Activated T-helper 1 cell treated with anti-CD3 and anti-CD28 coated beads, Interleukin-12 subunit alpha, Interleukin-12 subunit beta, Interleukin-2, Interleukin-4 antibody, amounts not matched to agents 30 ng/mL and 10 ng/mL and 1 ng/mL, durations not matched to agents 14 hours and 24 hours and 36 hours (primary cell): ENCODE measurements around the gene CEP19. TPM values are rescaled to one million over a fixed set of nuclear protein-coding genes. Genes with fewer than 3 reads are reported as not detected.

ENCODE experiments used
- DNase-seq: peaks from one replicate; pipeline ENCODE4 v3.0.0; 2021; ENCODE audit warnings: low spot score
- H3K27ac Mint-ChIP-seq: one replicate; pipeline ENCODE4 v1.8.0; 2021; ENCODE audit warnings: mild to moderate bottlenecking, mixed read lengths
- H3K27me3 Mint-ChIP-seq: one replicate; pipeline ENCODE4 v1.8.0; 2022; ENCODE audit warnings: mild to moderate bottlenecking, moderate library complexity, mixed read lengths; ENCODE audit not compliant: insufficient read depth
- H3K36me3 Mint-ChIP-seq: one replicate; pipeline ENCODE4 v1.8.0; 2021; ENCODE audit warnings: low read depth, mixed read lengths
- H3K4me1 Mint-ChIP-seq: one replicate; pipeline ENCODE4 v1.8.0; 2021; ENCODE audit warnings: low read depth, mixed read lengths
- H3K4me3 Mint-ChIP-seq: one replicate; pipeline ENCODE4 v1.8.0; 2021; ENCODE audit warnings: mild to moderate bottlenecking, moderate library complexity, mixed read lengths
- H3K9me3 Mint-ChIP-seq: one replicate; pipeline ENCODE4 v1.8.0; 2021; ENCODE audit warnings: mixed read lengths
- intact Hi-C: fragments of 100-400 bp; cut with micrococcal nuclease; formaldehyde crosslinking; loops from one replicate; pipeline ENCODE4 v1.15.1; 2024
- total RNA-seq: library from RNA; stranded (reverse); gene quantifications from 2 replicates; pipeline ENCODE4 v1.2.3, GENCODE V29; 2022

Gene CEP19
- total RNA-seq, 1 donor from 2014 or later = 3.9 TPM

DNA sequence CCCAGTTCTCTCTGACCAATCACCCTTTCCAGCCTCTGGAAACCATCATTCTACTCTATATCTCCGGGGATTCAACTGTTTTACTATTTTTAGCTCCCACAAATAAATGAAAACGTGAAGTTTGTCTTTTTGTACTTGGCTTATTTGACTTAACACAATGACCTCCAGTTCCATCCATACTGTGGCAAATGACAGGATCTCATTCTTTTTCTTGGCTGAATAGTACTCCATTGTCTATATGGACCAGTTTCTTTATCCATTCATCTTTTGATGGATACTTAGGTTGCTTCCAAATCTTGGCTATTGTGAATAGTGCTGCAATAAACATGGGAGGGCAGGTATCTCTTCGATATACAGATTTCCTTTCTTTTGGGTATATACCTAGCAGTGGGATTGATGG lies 38.4 kb downstream of the CEP19 start:
- no peak for DNase-seq
- Mint-ChIP-seq H3K4me3 (no peak overlapping the region), H3K9me3 (no peaks in the 10 kb centered on the region), H3K36me3 (no peaks in the 10 kb centered on the region), H3K27ac (no peak overlapping the region), H3K4me1 (peaks cover 35% of the 10 kb centered on the region), H3K27me3 (no peaks in the 10 kb centered on the region)
- intact Hi-C loops = no loop called here

DNA sequence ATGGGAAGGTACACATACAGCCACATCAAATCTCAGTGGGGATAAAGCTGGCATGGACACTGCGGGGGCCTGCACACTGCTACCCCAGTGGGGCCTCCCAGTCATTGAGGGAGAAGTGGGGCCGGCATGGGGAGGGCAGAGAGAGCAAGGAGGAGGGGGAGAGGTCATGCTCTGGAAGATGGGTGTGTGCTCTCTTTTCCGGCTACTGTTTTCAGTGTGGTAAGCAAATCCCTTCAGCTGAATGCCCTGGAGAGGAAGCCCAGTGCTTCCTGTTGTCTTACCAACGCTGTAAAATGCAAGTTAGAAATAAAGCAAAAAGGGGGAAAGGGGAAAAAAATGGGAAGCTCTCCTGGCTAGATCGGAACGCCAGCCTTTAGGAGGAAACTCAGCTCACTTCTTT lies 41.7 kb downstream of the CEP19 start:
- DNase-seq = no peak
- intact Hi-C loops = no loop called here
- H3K4me3 Mint-ChIP-seq = peak overlapping the region; percentile 31

DNA sequence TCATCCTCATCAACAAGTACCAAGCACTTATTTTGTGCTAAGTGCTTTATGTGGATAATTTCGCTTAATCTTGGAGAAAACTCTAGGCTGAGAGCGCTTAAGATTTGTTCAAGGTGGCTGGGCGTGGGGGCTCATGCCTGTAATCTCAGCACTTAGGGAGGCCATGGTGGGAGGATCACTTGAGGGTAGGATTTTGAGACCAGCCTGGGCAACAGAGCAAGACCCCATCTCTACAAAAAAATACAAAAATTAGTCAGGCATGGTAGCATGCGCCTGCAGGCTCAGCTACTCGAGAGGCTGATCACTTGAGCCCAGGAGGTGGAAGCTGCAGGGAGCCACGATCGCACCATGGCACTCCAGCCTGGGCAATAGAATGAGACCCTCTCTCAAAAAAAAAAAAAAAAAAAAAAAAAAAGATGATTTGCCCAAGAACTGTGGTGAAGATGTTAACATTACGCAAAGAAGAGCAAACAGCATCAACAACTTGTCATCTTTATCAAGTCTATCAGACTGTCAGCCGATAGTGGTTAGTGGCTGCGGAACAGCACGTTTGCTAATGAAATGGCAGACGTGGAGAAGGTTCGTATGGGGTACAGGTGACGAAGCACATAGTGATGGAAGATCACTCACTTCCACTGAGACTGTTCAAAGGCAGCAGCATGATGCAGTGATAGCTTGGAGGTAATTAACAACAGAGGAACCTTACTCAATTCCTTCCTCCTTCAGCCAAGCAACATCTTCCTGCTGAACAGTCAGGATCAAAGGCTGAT lies 44.8 kb downstream of the CEP19 start:
- no peak for DNase-seq
- peaks cover 18% of the 10 kb centered on the region for H3K4me1 Mint-ChIP-seq
- no peak overlapping the region for H3K27ac Mint-ChIP-seq
- intact Hi-C loops = no loop called here
- no peaks in the 10 kb centered on the region for H3K9me3 Mint-ChIP-seq
- H3K4me3 Mint-ChIP-seq = no peak overlapping the region
- H3K27me3 Mint-ChIP-seq = peaks cover 3% of the 10 kb centered on the region
- H3K36me3 Mint-ChIP-seq = peaks cover 4% of the 10 kb centered on the region

More for the DNA sequence above, 41.7 kb downstream of the CEP19 start:
- peak overlapping the region; percentile 14 for H3K27ac Mint-ChIP-seq
- H3K9me3 Mint-ChIP-seq = no peaks in the 10 kb centered on the region
- peaks cover 18% of the 10 kb centered on the region for H3K4me1 Mint-ChIP-seq
- peaks cover 3% of the 10 kb centered on the region for H3K27me3 Mint-ChIP-seq
- peaks cover 2% of the 10 kb centered on the region for H3K36me3 Mint-ChIP-seq

DNA sequence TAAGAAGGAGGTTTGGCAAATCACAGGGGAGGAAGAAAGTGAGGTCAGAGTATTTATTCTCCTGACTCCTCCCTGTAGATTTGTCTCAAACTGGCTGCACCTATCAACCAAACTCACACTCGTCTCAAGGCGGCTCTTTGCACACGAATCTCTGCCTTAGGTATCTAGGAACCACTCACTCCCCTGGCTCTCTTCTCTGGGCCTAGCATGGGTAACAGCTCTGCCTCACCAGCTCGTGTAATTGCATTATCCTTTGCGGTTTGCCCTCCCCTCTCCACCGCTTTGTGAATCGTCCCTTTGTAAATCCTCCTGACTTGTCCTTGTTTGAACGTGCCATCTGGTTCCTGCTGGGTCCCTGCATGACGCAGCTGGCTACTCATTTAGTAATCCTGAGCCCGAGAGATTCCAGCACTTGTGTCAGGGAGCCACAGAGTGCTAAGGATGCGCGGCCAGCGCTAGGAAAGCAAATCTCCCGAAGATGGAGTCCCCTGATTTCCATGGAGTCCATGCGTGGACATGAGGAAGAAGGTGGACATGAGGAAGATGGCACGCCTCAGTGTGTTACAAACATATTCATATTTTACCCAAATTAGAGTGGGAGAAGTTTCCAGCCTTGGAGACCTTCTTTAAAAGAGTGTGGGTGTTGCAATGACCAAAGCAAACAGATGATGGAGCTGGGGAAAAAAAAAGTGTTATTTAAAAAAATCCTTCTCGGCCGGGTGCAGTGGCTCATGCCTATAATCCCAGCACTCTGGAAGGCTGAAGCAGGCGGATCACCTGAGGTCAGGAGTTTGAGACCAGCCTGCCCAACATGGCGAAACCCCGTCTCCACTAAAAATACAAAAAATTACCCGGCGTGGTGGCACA lies 45.8 kb downstream of the CEP19 start:
- H3K27me3 Mint-ChIP-seq = peaks cover 3% of the 10 kb centered on the region

DNA sequence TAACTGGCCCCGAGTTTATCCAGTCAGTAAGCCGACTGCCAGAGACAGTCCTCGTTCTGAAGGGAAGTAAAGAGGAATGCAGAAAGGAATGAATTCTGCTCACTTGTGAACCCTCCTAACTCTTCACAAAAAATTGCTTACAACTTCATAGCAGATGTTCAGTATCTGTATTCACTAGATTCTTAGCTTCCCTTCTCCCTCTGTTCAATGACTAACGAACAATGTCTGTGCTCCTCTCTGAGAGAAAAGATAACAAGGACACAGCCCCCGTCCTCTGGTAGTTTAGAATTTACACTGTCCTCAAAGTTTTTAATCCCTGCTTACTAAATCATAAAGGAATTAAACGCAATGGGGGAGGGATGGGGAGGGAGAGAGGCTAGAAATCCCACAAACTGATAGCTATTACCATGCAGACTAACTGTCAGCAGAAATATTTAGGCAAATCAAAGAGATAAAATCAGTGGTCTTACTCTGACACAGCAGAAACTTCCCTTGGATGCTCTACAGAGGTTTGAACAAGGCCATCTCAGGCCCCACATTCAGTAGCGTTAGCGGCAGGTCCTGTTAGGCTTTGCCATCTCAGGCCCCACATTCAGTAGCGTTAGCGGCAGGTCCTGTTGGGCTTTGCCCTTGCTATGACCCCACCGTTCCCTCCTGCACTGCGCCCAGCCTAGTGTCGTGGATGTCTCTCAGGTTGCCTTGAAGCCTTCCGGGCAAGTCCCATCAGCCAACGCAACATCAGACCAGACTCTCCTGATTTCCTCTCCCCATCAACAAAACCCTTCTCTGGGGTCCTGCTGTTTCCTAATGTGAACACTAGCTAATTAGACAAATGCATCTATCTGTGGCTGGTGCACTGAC lies 49.1 kb downstream of the CEP19 start:
- Mint-ChIP-seq H3K9me3 (no peaks in the 10 kb centered on the region), H3K4me1 (no peaks in the 10 kb centered on the region), H3K4me3 (no peak overlapping the region), H3K27me3 (no peaks in the 10 kb centered on the region), H3K27ac (no peak overlapping the region), H3K36me3 (peaks cover 8% of the 10 kb centered on the region)
- intact Hi-C loops = no loop called here
- no peak for DNase-seq

More for the DNA sequence above, 45.8 kb downstream of the CEP19 start:
- Mint-ChIP-seq H3K9me3 (no peaks in the 10 kb centered on the region), H3K4me3 (no peak overlapping the region), H3K36me3 (peaks cover 6% of the 10 kb centered on the region), H3K4me1 (peaks cover 12% of the 10 kb centered on the region), H3K27ac (no peak overlapping the region)
- intact Hi-C loops = no loop called here
- no peak for DNase-seq

DNA sequence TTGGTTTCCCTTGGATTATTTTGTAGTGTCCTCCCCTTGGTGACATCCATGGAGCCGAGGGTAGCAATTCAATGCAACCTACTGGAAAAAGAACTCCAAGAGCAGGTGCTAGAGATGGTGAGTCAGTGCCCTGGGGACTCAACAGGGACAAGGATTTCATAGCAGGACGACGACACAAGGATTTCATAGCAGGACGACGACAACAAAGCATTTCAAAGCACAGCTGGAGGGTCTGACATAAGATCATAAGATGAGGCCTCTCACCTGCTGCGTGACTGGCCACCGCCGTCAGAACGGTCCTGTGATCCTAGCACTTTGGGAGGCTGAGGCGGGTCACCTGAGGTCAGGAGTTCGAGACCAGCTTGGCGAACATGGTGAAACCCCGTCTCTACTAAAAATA lies 50.0 kb downstream of the CEP19 start:
- Mint-ChIP-seq H3K4me3 (no peak overlapping the region), H3K36me3 (peaks cover 12% of the 10 kb centered on the region), H3K27ac (no peak overlapping the region), H3K27me3 (no peaks in the 10 kb centered on the region), H3K9me3 (no peaks in the 10 kb centered on the region), H3K4me1 (no peaks in the 10 kb centered on the region)
- no peak for DNase-seq
- intact Hi-C loops = no loop called here

DNA sequence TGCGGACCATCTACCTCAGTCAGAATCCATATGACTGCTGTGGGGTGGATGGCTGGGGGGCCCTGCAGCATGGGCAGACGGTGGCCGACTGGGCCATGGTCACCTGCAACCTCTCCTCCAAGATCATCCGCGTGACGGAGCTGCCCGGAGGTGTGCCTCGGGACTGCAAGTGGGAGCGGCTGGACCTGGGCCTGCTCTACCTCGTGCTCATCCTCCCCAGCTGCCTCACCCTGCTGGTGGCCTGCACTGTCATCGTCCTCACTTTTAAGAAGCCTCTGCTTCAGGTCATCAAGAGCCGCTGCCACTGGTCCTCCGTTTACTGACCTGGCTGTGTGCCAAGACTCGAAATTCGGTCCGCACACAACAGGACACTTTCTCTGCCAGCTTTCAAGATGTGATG lies 50.6 kb downstream of the CEP19 start:
- Mint-ChIP-seq H3K36me3 (peaks cover 14% of the 10 kb centered on the region), H3K4me1 (no peaks in the 10 kb centered on the region)
- intact Hi-C loops = no loop called here

DNA sequence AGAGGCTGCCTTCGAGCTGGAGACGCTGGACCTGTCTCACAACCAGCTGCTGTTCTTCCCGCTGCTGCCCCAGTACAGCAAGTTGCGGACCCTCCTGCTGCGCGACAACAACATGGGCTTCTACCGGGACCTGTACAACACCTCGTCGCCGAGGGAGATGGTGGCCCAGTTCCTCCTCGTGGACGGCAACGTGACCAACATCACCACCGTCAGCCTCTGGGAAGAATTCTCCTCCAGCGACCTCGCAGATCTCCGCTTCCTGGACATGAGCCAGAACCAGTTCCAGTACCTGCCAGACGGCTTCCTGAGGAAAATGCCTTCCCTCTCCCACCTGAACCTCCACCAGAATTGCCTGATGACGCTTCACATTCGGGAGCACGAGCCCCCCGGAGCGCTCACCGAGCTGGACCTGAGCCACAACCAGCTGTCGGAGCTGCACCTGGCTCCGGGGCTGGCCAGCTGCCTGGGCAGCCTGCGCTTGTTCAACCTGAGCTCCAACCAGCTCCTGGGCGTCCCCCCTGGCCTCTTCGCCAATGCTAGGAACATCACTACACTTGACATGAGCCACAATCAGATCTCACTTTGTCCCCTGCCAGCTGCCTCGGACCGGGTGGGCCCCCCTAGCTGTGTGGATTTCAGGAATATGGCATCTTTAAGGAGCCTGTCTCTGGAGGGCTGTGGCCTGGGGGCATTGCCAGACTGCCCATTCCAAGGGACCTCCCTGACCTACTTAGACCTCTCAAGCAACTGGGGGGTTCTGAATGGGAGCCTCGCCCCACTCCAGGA lies 51.5 kb downstream of the CEP19 start:
- DNase-seq = no peak
- intact Hi-C loops = no loop called here
- Mint-ChIP-seq H3K27me3 (no peaks in the 10 kb centered on the region), H3K4me1 (no peaks in the 10 kb centered on the region), H3K4me3 (no peak overlapping the region), H3K36me3 (peaks cover 15% of the 10 kb centered on the region), H3K27ac (no peak overlapping the region), H3K9me3 (no peaks in the 10 kb centered on the region)

More for the DNA sequence above, 50.6 kb downstream of the CEP19 start:
- H3K27me3 Mint-ChIP-seq = no peaks in the 10 kb centered on the region
- H3K4me3 Mint-ChIP-seq = no peak overlapping the region
- no peak overlapping the region for H3K27ac Mint-ChIP-seq
- DNase-seq = no peak
- no peaks in the 10 kb centered on the region for H3K9me3 Mint-ChIP-seq

DNA sequence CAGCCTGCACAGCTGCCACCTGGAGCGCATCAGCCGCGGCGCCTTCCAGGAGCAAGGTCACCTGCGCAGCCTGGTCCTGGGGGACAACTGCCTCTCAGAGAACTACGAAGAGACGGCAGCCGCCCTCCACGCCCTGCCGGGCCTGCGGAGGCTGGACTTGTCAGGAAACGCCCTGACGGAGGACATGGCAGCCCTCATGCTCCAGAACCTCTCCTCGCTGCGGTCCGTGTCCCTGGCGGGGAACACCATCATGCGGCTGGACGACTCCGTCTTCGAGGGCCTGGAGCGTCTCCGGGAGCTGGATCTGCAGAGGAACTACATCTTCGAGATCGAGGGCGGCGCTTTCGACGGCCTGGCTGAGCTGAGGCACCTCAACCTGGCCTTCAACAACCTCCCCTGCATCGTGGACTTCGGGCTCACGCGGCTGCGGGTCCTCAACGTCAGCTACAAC lies 52.1 kb downstream of the CEP19 start:
- DNase-seq = no peak

More for the DNA sequence above, 52.1 kb downstream of the CEP19 start:
- Mint-ChIP-seq H3K4me3 (no peak overlapping the region), H3K27ac (no peak overlapping the region), H3K9me3 (no peaks in the 10 kb centered on the region), H3K36me3 (peaks cover 19% of the 10 kb centered on the region), H3K4me1 (no peaks in the 10 kb centered on the region), H3K27me3 (no peaks in the 10 kb centered on the region)
- intact Hi-C loops = no loop called here

Other genes with a start within 250 kb of the CEP19 start
- 32.1 and 32.8 TPM in 2 replicates for gene RNF168, start 208.5 kb downstream of the CEP19 start, total RNA-seq
- not detected in 2 replicates for gene SMCO1, start 196.9 kb downstream of the CEP19 start, total RNA-seq
- 24.8 and 25.5 TPM in 2 replicates for gene WDR53, start 143.7 kb downstream of the CEP19 start, total RNA-seq
- gene FBXO45, start 143.6 kb downstream of the CEP19 start, total RNA-seq = 22.8 and 24.3 TPM in 2 replicates
- 37.8 and 38.8 TPM in 2 replicates for gene NRROS, start 72.6 kb downstream of the CEP19 start, total RNA-seq
- gene PIGX, start 127 bp upstream of the CEP19 start, total RNA-seq = 49.7 and 52.1 TPM in 2 replicates
- gene PAK2, start 27.6 kb upstream of the CEP19 start, total RNA-seq = 82.5 and 86.5 TPM in 2 replicates
- 45.3 and 50.7 TPM in 2 replicates for gene SENP5, start 155.7 kb upstream of the CEP19 start, total RNA-seq
- 102 and 111 TPM in 2 replicates for gene NCBP2, start 230.3 kb upstream of the CEP19 start, total RNA-seq